Brain pericyte (primary cell): ENCODE results near the gene STX17.
"Not testable (repeated sequence)": the region's sequence is repeated elsewhere in the genome, so short reads cannot be mapped to it uniquely, and the experiment has no call there.

Experiments used
- DNase-seq: peaks from one replicate; pipeline ENCODE4 v3.0.0-alpha.2; 2012; ENCODE audit warnings: low read depth, low spot score

STX17 gene

DNA sequence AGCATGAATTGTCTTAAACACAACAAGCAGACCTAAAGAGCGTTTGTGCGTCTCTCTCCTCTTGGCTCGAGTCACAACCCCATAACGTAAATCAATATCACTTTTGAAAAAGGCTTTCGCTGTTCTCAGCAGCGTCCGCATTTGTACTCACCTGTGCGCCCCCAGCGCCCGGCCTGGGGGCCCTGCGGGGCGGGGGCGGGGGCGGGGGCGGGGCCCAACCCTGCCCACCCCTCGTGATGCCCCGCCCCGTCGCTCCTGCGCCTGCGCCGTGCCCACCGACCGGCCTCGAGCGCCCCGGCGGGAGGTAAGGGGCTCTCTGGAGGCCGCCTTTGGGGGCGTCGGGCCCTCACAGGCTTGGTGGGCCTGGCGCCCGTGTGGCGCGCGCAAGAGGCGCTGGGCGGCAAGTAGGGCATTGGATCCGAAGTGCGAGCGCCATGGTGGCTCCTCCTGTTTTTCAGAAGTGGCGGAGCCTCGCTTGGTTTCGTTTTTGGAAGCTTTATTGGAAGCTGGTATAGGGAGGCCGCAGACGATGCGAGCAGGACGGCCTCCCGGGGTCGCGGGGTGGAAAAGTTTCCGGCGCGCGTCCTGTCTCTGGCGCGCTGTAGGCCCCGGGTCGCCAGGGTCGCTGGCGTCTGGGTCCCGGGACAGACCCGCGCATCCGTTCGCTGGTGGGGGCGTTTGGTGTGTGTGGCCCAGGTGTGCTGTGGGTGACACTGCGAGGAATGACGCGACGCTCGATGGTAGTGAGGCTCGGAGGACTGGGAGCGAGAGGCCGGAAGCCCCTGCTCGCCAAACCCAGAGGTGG lies at the start of gene STX17:
Gene STX17, plus strand, starts transcription at position 252 of the 805 bp plus-strand sequence. CDS start 8,586 bp downstream, outside the sequence.
- peak; percentile 55 for DNase-seq

DNA sequence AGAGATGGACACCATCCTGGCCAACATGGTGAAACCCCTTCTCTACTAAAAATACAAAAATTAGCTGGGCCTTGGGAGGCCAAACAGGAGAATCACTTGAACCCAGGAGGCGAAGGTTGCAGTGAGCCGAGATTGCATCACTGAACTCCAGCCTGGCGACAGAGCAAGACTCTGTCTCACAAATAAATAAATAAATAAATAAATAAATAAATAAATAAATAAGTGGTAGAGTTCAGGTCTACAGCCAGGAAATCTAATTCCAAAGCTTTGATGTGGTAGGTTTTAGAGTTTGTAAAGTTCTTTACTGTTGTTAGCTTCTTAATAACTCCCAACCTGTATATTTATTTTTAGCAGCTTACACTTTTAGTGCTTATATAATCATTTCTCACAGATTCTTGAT lies 48.9 kb upstream of the STX17 start:
- DNase-seq, result not testable (repeated sequence)

DNA sequence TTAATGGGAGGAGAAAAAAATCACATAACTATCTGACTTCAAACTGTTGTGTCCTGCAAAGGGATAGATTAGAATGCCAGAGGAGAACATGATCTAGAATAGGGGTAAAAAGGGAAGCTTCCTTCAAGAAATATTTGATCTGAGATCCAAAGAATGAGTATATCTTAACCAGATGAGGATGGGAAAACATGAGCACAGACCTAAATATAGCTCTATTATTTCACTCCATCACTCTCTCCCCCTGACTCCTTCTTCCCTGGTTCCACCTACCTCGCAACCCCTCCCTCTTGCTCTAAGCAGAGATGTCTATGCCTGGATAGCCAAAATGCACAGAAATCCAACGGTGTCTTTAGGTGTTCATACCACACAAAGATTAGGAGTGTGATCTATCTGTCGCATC lies 48.4 kb upstream of the STX17 start:
- DNase-seq, result no peak

DNA sequence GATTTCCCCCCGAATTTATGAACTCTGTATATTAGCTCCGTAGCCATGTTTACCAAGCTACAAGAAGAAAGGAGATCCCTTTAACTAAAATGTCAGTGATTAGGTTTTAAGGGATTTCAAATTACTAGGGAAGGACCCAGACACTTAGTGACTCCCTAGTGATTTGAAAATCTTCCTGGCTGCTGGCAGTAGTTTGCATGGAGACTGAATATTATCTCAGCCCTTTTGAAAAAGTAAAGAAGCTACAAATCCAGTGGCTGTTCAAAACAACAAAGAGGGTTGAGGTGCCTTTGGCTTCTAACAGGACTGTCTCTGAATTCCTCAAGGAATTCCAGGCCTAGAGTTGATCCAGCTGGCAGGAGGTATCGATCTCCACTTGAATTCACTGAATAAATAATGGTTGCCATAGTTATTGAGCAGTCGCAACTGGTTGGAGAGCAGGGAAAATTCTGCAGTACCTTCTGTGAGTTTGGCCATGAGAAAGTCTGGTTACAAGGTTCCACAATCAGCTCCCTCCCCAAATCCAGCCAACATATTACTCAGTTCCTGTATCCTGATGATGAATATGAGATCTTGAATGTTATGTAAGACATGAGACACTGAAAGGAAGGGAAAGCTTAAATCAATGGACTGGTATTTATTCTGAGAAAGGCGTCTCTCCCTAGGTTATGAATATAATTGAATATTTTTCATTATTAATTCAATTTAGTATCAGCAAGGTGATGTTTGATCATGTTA lies 47.0 kb upstream of the STX17 start:
- no peak for DNase-seq

DNA sequence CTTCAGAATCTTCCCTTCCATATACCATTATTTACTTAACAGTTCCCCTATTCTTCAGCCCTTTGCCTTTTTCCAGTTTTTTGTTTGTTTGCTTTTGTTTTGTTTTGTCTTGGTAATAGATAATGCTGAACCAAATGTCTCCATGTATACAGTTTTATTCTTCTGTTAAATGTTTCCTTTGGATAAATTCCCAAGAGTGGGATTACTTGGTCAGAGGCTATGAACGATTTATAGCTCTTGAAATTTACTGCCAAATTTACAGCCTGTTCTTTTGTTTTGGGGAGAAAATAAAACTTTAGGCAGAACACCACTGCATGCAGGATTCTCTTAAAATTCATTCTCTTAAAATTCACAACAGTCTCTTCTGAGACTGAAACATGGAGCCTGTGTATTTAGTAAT lies 46.2 kb upstream of the STX17 start:
- DNase-seq, result no peak

DNA sequence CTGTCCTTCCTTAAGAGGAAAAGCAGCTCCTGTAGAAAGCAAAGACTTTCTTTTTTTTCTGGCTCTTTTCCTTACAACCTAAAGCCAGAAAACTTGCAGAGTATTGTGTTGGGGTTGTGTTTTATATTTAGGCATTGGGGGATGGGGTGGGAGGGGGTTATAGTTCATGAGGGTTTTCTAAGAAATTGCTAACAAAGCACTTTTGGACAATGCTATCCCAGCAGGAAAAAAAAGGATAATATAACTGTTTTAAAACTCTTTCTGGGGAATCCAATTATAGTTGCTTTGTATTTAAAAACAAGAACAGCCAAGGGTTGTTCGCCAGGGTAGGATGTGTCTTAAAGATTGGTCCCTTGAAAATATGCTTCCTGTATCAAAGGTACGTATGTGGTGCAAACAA lies 42.5 kb upstream of the STX17 start:
- no peak for DNase-seq

DNA sequence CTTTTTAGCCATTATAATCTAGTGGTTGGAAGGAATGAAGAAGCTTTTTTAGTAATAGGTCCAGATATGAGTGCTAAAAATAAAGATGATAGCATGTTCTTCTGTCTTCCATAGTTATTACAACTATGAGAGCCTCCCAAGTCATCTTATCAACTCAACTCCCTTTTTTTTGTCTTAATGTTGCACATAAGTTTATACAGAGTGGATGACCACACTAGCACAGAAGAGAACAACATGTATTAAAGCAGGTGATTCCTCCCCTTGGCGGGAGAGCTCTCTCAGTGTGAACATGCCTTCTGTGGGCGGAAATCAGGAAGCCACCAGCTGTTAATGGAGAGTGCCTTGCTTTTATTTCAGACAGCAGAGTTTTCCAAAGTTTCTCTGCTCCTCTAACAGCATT lies 40.1 kb upstream of the STX17 start:
- DNase-seq, result no peak

DNA sequence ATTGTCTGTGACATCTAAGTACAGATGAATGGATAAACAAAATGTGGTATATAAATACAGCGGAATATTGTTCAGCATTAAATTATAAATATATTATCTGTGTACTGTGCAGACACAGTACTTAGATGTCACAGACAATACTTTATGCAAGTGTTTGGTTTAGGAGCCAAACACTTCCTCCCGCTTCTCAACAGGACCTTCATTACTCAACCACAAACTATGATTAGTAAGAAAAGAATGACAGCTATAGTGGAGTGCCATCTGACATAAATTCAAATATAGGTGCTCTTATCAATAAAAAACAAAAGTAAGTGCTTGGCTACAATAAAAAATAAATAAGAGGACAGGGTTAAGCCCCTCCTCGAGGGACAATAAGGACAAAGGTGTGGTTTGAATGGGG lies 38.9 kb upstream of the STX17 start:
- no peak for DNase-seq

DNA sequence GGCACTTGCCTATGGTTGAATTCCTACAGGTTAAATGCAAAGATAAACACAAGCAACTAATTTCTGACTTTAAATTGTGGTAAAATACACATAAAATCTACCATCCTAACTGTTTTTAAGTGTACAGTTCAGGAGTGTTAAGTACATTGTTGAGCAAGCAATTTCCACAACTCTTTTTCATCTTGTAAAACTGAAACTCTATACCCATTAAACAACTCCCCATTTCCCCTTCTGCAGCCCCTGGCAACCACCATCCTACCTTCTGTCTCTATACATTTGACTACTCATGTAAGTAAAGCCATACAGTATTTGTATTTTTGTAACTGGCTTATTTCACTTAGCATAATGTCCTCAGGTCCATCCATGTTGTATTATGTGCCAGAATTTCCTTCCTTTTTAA lies 38.5 kb upstream of the STX17 start:
- no peak for DNase-seq

DNA sequence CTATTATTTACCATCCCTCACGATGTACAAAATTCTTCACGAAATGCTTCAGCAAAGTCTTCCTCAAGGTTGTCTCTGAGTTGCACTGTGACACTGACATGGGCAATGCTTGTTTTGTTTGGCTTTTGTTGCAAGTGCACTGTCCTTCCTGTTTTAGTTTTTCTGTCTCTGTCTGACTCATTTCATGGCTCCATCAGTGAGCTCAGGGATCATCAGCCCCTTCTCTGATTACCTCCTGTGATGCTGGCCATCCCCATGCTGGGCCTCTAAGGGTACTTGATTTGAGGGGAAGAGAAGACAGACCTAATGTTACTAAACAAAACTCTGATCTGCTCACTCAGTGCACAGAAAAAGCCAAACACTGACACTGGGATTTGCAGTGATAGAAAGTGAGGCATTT lies 37.6 kb upstream of the STX17 start:
- DNase-seq, result no peak

DNA sequence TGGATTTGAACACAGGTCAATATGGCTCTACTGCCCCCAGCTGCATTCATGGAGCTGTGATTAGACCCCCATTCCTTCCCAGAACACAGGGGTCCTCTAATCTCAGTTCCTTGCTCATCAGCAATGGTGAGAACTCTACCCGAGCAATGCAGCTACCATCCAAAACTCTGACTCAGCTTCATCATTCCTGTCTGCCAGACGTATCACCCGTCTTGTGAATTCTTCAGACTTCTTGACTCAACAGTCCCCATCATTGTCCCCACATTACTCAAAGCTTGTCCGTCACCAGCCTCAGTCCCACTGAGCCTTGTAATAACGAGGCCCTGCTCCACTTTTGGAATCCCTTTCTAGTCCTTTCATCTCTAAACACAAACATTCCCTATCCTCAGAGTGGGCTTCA lies 36.3 kb upstream of the STX17 start:
- no peak for DNase-seq

DNA sequence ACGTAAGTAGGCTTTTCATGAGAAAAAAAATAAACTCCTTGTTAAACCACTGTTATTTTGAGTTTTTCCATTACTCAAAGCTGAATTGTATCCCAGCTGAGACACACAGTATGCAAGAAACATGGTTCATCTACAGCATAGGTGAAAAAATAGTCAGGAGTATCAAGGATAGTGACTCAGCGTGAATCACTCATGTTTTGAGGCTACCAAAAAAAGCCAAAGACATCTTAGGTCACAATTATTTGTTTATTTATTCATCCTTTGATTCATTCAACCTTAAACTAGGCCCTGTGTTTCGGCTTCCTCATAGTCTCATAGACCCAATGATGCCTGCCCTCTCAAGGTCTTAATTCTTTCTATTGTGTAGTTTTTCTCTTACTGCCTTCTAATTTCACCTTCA lies 32.9 kb upstream of the STX17 start:
- peak; percentile 33 for DNase-seq

DNA sequence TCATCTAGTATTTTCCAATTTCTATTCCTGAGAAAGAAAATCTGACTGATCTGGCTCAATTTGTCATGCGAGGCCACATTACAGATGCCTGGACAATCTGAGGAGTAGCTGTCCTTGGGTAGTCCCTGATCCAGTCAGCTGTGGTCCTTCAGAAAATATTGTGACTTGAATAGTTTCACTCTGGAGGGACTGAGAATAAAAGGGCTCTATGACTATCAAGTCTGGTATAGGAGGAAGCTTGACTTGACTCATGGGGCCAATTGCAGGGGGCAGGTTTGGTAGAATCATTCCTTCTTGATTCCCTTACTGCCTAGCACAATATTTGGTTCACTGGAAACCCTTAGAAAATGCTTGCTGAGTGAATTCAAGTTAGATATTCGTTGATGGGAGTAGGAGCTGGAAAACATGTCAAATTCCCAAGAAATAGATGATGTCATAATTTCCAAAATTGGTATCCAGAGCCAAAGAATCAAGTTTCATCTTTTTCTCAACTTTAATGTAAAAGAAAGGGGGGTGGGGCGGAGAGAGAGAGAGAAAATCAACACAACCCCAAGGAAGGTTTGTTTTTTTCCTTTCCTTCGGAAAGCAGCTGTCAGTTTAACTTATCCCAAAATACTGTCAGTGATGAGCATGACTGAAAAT lies 32.4 kb upstream of the STX17 start:
- DNase-seq, result no peak

DNA sequence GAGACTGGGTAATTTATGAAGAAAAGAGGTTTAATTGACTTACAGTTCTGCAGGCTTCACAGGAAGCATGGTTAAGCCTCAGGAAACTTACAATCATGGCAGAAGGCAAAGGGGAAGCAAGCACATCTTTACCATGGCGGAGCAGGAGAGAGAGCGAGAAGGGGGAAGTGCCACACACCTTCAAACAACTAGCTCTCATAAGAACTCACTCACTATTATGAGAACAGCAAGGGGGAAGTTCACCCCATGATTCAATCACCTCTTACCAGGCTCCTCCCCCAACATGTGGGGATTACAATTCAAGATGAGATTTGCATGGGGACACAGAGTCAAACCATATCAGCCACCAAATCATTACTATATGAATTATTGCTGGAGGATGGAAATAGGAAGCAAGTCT lies 30.3 kb upstream of the STX17 start:
- no peak for DNase-seq

DNA sequence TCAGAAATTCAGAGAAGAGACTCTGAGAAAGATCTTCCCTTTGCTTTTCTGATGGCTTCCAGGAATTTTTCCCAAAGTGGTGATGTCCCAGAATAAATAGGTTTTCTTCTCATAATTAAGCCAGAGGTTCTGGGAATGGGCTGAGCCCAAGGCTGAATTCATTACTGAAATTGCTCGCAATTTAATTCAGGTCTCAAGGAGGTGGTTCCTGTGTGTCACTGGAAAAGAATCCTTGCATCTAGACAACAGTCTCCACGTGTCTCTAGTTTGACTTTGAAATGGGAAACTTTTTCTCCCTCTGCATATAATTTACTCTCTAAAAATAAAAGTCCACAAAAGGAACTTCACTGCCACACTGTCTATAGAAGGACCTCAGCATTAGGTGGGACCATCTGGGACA lies 27.8 kb upstream of the STX17 start:
- no peak for DNase-seq

DNA sequence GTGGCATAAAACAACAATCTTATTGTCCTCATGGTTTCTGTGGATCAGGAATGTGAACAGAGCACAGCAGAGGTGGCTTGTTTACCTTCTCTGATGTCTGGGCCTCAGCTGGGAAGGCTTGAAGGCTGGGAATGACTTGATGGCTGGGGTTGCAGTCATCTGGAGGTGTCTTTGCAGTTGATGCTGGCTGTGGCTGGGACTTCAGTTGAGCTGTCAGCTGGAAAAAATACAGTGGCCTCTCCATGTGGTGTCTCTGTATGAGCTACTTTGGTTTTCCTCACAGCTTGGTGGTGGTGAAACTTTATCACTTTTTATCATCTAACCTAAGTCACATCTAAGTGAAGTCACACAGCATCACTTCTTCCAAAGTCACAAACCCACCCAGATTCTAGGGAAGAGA lies 24.7 kb upstream of the STX17 start:
- no peak for DNase-seq

DNA sequence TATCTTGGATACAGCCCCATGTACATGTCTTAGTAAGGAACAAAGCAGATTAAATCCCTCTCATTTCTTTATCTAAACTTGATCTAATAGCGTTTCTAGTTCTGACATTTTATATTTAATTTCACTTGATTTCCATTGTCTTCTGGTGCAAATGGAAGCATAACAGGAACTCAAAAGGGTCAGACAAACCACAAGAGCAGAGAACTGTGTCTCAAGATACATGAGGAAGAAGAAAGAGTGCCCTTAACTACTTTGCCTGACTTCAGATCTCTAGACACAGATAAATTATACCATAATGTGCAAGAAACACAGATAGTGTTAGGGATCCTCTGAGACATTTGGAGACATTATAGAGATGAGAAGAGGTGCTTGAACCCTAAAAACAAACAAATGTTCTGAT lies 20.7 kb upstream of the STX17 start:
- no peak for DNase-seq

DNA sequence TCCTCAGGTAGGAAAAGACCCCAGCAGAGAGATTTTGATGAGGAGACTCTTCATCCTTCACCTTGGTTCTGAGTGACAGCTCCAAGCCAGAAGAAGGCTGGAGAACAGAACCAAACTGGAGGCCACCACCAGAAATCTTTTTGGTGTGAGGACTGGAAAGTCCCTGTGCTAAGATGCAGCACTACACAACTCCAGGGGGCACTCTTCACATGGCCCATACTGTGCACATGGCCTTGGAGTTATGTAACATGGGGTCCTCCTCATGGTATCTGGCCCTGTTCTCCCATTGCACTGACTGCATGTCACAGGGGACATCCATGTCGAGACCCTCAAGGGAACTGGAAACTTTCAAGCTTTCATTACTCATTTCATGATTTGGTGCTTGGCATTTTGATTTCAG lies 17.3 kb upstream of the STX17 start:
- DNase-seq, result no peak

DNA sequence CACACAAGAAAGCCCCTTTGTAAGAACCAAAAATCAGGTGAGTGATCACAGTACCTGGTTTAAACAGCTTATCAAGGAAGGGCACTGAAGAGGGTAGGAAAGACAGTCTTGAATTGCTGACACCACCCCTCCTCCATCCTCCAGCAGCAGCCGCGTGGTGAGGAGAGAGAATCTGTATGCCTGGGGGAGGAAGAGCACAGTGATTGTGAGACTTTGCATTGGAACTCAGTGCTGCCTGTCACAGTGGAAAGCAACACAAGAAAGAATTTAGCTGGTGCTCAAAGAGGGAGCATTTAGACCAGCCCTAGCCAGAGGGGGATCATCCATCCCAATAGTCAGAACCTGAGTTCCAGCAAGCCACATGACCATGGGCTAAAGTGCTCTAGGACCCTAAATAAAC lies 11.6 kb upstream of the STX17 start:
- no peak for DNase-seq

DNA sequence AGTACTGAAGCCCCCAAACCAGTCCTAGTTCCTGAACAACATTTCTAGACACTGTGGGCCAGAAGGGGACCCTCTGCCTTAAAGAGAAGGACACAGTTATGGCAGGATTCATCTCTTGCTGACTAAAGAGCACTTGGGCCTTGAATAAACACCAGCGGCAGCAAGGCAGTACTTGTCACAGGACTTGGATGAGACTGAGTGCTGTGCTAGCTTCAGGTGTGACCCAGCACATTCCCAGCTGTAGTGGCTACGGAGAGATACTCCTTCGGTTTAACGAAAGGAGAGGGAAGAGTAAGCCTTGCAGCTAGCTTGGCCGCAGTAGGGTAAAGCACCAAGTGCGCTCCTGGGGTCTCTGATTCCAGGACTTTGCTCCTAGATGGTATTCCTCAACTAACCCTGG lies 10.9 kb upstream of the STX17 start:
- DNase-seq, result no peak

DNA sequence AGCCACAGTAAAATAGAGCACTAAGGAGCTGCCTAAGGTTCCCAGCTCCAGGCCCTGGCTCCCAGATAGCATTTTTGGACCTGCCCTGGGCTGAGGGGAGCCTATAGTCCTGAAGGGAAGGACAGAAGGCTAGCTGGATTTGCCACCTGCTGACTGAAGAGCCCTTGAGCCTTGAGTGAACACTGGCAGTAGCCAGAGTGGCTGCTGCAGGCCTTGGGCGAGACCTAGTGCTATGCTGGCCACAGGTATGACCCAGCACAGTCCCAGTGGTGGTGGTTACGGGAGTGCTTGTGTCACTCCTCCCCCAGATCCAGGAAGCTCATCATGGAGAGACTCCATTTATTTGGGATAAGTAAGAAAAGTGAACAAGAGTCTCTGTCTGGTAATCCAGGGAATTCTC lies 10.3 kb upstream of the STX17 start:
- DNase-seq, result no peak

DNA sequence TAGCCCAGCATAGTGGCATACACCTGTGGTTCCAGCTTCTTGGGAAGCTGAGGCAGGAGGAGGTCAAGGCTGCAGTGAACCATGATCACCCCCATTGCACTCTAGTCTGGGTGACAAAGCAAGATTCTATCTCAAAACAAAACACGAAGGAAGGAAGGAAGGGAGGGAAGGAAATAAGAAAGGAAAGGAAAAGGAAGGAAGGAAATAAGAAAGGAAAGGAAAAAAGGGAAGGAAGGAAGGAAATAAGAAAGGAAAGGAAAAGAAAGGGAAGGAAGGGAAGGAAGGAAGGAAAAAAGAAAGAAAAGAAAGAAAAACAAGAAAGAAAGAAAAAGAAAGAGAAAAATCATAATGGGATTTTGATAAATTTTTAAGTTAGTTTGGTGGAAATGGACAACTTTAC lies 3.1 kb upstream of the STX17 start:
- no peak for DNase-seq
